ENCODE results near the gene ZNF618. TPM values are rescaled to one million over a fixed set of nuclear protein-coding genes. Genes with fewer than 3 reads are reported as not detected.

The ZNF618 gene
- total and polyA plus RNA-seq, 8 donors, result 9.9 to 38.6 (median 34.9) TPM

- TF ChIP-seq, protein P1, sequence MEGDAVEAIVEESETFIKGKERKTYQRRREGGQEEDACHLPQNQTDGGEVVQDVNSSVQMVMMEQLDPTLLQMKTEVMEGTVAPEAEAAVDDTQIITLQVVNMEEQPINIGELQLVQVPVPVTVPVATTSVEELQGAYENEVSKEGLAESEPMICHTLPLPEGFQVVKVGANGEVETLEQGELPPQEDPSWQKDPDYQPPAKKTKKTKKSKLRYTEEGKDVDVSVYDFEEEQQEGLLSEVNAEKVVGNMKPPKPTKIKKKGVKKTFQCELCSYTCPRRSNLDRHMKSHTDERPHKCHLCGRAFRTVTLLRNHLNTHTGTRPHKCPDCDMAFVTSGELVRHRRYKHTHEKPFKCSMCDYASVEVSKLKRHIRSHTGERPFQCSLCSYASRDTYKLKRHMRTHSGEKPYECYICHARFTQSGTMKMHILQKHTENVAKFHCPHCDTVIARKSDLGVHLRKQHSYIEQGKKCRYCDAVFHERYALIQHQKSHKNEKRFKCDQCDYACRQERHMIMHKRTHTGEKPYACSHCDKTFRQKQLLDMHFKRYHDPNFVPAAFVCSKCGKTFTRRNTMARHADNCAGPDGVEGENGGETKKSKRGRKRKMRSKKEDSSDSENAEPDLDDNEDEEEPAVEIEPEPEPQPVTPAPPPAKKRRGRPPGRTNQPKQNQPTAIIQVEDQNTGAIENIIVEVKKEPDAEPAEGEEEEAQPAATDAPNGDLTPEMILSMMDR (IDR thresholded peaks at IDR 0.05), result no peak
- Histone ChIP-seq H3K4me1 (peaks cover 0 to 9% of the 10 kb centered on the region in 2 donors), H3K36me3 (no peaks in the 10 kb centered on the region), H3K9me3 (no peaks in the 10 kb centered on the region), H3K4me3 (no peak overlapping the region), H3K27ac (no peak overlapping the region), H3K27me3 (peaks cover 0 to 42% of the 10 kb centered on the region in 2 donors)
- intact Hi-C loops (cut with DNase I), result no loop called here
- DNase-seq (no peak), ATAC-seq (no peak)
Measured at GRCh38 chr9:114094971-114095370, 218.9 kb downstream of the ZNF618 start.

- no peak overlapping the region for H3K27ac ChIP-seq
- ATAC-seq (no peak), DNase-seq (no peak)
- intact Hi-C loops (cut with DNase I), result no loop called here
- TF ChIP-seq, protein P1 (IDR thresholded peaks at IDR 0.05), result no peak
- H3K9me3 ChIP-seq, result no peaks in the 10 kb centered on the region
- H3K4me3 ChIP-seq, result no peak overlapping the region
- peaks cover 0 to 45% of the 10 kb centered on the region in 2 donors for H3K27me3 ChIP-seq
- peaks cover 0 to 9% of the 10 kb centered on the region in 2 donors for H3K4me1 ChIP-seq
- no peaks in the 10 kb centered on the region for H3K36me3 ChIP-seq
Measured at GRCh38 chr9:114096041-114096511, 220.0 kb downstream of the ZNF618 start.

DNA sequence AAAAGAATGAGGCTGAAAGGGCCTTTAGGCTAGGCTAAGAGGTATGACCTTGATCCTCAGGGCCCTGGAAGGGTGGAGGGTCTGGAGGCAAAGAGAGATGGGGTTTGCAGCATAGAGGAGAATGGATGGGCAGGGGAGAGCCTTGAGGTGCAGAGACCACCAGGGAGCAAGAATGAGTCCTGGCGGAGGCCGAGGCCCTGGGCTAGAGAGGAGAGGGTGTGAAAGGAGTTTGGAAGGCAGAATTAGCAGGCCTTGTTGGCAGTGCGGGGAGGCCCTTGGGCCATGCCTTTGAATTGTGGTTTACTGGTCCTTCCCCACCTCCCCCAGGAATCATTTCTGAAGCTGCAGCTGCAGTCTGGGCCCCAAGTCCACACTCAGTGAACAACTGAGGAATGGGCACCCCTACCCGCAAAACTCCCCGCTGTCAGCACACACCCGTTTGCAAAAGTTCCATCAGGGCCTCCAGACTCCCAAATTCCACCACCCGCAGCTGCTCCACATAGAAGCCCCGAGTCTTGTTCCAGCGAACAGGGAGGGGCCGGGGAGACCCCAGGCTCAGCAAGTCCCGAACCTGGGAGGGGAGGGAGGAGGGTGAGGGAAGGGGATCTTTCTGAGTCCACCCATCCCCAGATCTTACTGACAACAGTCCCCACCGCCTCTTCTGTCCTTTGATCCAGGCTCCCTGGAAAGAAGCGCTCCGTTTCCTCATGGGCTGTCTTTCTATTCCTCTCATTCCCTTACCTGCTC lies 220.9 kb downstream of the ZNF618 start:
- peaks cover 0 to 45% of the 10 kb centered on the region in 2 donors for H3K27me3 ChIP-seq

GRCh38 chr9:114097613-114098020 lies 221.5 kb downstream of the ZNF618 start:
- intact Hi-C loops (cut with DNase I), result no loop called here
- no peak overlapping the region for H3K27ac ChIP-seq
- no peak for ATAC-seq
- no peak for DNase-seq
- TF ChIP-seq, protein P1 (IDR thresholded peaks at IDR 0.05), result no peak
- no peaks in the 10 kb centered on the region for H3K36me3 ChIP-seq
- H3K9me3 ChIP-seq, result peaks cover 0 to 3% of the 10 kb centered on the region in 2 donors
- H3K4me1 ChIP-seq, result peaks cover 0 to 9% of the 10 kb centered on the region in 2 donors
- H3K27me3 ChIP-seq, result peaks cover 0 to 45% of the 10 kb centered on the region in 2 donors
- H3K4me3 ChIP-seq, result peak overlapping the region; percentile 41 to 44

More for the DNA sequence above, 220.9 kb downstream of the ZNF618 start:
- intact Hi-C loops (cut with DNase I), result no loop called here
- Histone ChIP-seq H3K9me3 (no peaks in the 10 kb centered on the region), H3K4me3 (no peak overlapping the region), H3K36me3 (no peaks in the 10 kb centered on the region), H3K4me1 (peaks cover 0 to 9% of the 10 kb centered on the region in 2 donors), H3K27ac (no peak overlapping the region)
- ATAC-seq (no peak), DNase-seq (no peak)
- TF ChIP-seq, protein P1 (IDR thresholded peaks at IDR 0.05), result no peak

Data from left lung (tissue), 10 donors.